Measurements from ENCODE around the gene TTLL11.

DNA sequence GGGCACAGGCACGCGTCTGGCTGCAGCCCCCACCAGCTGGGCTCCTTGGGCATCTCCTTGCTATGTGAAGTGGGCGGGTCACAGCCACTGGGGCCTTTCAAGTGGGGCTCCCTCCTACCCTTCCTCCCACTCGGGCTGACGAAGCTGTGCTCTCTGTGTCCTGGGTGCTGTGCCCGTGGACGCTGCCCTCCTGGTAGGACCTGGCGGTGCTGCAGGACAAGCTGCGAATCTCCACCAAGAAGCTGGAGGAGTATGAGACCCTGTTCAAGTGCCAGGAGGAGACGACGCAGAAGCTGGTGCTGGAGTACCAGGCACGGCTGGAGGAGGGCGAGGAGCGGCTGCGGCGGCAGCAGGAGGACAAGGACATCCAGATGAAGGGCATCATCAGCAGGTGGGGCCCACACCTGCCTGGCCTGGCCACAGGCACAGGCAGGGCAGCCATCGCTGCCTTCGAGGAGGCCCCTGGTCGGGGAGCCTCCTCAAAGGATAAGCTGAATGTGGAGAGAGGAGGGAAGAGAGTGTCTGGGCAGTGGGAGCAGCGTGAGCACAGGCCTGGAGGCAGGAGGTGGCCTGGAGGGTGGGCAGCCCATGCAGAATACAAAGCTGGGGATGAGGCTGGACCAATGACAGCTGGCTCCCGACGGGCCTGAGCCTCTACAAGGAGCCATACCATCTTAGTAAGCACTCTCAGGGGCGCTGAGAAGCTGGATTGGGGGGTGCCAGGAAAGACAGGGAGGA is 316.9 kb downstream of the TTLL11 start:
- TF ChIP-seq, protein P1, sequence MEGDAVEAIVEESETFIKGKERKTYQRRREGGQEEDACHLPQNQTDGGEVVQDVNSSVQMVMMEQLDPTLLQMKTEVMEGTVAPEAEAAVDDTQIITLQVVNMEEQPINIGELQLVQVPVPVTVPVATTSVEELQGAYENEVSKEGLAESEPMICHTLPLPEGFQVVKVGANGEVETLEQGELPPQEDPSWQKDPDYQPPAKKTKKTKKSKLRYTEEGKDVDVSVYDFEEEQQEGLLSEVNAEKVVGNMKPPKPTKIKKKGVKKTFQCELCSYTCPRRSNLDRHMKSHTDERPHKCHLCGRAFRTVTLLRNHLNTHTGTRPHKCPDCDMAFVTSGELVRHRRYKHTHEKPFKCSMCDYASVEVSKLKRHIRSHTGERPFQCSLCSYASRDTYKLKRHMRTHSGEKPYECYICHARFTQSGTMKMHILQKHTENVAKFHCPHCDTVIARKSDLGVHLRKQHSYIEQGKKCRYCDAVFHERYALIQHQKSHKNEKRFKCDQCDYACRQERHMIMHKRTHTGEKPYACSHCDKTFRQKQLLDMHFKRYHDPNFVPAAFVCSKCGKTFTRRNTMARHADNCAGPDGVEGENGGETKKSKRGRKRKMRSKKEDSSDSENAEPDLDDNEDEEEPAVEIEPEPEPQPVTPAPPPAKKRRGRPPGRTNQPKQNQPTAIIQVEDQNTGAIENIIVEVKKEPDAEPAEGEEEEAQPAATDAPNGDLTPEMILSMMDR (IDR thresholded peaks at IDR 0.05; ENCODE audit: insufficient read depth, low read depth, low read length): no peak
- TF ChIP-seq EZH2 (IDR thresholded peaks at IDR 0.05; ENCODE audit: insufficient read depth, low read length): no peak
